Stimulated activated CD4-positive, alpha-beta T cell treated with anti-CD3 and anti-CD28 coated beads, TNF-alpha, amount 100 ng/mL, for 48 hours (primary cell): ENCODE measurements around the gene TBC1D4.
"Not testable (repeated sequence)": the region's sequence is repeated elsewhere in the genome, so short reads cannot be mapped to it uniquely, and the experiment has no call there.

Source experiments
- DNase-seq, 3 donors: peaks; one replicate each; pipeline ENCODE4 v3.0.0-alpha.2; 2020; ENCODE audit warnings: low read depth in 3 of 3

Gene TBC1D4

DNA sequence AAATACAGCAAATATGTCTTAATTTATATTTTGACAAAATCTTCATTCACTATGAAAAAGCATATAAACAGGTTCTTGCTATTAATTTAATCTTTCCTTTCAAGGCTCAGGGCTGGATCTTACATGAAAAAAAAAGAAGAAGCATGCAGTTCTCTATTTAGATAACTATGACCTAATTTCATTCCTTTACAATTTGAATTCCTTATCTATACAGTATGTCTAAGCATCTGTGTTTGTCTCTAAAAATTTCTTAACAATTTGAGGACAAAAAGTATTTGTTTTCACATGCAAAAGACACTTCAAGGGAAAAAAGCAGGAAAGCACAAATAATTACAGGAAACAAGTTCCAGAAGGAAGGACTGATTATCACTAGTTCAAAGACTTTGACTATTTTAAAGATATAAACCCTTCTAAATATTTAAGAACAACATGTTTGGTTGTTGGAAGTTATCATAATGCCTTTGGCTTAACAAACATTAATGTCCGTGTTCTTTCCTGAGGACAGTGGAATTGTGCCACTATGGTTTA lies 157.5 kb downstream of the TBC1D4 start:
- DNase-seq, result no peak

- no peak for DNase-seq
Observed at GRCh38 chr13:75321084-75321483, 160.9 kb downstream of the TBC1D4 start.

DNA sequence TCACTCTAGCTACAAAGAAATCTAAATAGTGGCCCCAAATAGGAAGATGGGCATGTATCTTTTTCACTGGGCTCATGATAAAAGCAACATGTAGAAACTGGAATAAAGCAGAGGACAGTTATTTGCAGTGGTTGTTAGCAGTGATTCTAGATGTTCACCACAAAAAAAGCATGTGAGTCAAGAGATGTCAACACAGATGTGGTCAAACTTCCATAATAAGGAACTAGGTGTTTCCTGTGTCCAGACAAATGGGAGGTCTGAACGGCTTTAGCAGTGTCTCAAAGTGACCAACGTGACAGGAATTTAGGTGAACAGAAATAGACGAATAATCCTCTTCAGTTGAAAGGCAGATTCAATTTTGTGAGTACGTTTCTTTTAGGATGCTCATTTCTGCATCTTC lies 162.7 kb downstream of the TBC1D4 start:
- no peak for DNase-seq

GRCh38 chr13:75318138-75318833 lies 163.7 kb downstream of the TBC1D4 start:
- DNase-seq, result no peak

GRCh38 chr13:75316427-75316826 lies 165.5 kb downstream of the TBC1D4 start:
- DNase-seq, result no peak

- DNase-seq, result peak in 2 of 3 donors; percentile 27 to 55
Observed at GRCh38 chr13:75312884-75313520, 169.0 kb downstream of the TBC1D4 start.

DNA sequence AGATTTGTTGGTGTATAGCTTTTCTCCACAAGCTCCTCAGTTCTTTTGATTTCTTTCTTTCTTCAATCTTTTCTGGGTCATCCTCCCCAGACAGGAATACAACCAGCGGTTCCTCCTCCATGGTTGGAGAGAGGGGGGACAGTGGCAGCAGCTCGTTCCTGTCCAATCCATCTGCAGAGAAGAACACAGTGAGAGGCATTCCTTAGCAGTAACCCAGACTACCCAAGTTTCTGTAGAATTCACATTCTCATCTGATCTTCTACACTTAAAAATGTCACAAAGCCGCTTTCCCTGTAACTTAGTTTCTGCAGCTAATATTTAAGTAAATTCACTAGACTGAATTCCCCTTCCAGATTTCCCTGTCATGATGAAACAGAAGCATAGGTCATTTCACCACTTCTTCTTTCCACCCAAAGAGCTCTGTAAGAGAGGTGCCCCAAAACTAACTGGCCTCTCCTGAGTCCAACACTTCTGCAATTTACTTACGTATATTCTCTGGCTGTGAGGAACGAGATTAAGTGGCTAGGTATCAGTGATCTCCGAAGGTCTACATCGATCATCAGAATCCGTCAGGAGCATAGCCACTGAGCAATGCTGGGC lies 171.9 kb downstream of the TBC1D4 start:
- no peak for DNase-seq

GRCh38 chr13:75308222-75308621 lies 173.7 kb downstream of the TBC1D4 start:
- peak in 1 of 3 donors; percentile 32 for DNase-seq

DNA sequence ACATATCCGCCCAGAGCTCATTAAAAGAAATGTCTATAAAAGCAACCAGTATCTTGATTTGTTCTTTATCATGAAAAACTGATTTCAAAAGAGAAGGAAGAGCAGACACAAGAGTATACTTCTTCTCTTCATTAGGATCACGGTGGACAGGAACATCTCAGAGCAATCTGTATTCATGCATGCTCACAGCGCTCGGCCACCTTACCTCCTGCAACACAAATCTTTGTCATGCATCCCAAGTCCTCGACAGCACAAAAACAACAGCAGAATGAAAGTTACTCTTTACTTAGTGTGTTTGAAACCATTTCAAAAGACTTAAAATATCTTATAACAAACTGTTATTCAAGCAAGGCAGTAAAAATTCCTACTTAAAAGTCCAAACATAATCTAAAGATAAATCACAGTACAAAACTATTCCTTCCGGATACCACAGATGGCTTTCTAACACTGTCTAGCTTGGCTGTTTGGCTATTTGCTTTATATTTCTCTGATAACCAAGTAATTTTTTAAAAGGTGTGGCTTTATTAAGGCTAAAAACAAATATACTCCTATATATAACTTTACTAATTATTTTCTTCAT lies 174.5 kb downstream of the TBC1D4 start:
- DNase-seq, result no peak

DNA sequence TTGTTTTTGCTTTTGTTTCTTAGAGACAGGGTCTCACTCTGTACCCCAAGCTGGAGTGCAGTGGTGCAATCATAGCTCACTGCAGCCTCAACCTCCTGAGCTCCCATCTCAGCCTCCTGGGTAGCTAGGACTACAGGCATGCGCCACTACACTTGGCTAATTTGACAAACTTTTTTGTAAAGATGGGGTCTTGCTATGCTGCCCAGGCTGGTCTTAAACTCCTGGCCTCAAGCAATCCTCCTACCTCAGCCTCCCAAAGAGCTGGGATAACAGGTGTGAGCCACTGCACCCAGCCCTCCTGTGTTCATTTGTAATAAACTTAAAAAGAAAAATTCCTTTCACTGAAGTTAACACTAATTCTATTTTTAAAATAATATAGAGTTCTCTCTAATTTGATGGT lies 175.0 kb downstream of the TBC1D4 start:
- not testable (repeated sequence) for DNase-seq

GRCh38 chr13:75305059-75305458 lies 176.9 kb downstream of the TBC1D4 start:
- DNase-seq, result no peak

GRCh38 chr13:75303263-75303662 lies 178.7 kb downstream of the TBC1D4 start:
- DNase-seq, result no peak

GRCh38 chr13:75302071-75302698 lies 179.8 kb downstream of the TBC1D4 start:
- DNase-seq, result no peak

- no peak for DNase-seq
Observed at GRCh38 chr13:75299913-75300862, 181.8 kb downstream of the TBC1D4 start.

DNA sequence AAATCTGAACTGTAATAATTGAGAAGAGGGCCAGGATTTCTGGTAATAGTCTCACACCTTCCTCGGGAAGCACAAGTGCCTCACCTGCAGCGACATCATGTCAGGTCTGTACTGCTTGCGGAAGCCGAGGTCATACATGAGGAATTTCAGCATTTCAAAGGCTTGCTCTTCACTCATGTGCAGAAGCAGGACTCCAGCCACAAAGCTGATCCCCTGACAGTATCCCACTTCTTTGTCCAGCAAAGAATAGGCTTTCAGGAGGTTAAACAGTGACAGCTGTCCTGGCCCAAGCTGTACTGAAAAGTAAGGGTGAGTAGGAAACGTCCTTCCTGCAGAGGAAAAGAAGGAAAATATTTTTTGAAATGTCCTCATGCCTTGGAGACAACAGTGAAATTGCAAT lies 182.7 kb downstream of the TBC1D4 start:
- no peak for DNase-seq

DNA sequence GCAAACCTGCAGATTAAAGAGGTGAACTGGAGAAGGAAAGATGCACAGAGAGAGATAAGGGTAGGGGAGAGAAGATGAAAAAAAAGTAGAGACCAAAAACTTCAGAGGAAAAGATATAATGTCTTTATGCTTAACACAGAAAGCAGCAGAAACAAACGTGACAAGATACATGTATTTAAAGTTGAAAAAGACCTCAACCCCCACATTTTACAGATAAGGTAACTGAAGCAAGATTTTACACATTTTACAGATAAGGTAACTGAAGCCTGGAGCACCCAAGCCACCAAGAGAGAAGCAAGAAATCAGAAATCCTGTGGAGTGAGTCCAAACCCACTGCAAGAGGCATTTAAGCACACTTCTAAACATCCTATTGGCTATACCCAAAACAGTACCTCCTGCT lies 185.3 kb downstream of the TBC1D4 start:
- no peak for DNase-seq

- no peak for DNase-seq
Observed at GRCh38 chr13:75295201-75295600, 186.8 kb downstream of the TBC1D4 start.

GRCh38 chr13:75294110-75294509 lies 187.9 kb downstream of the TBC1D4 start:
- no peak for DNase-seq

DNA sequence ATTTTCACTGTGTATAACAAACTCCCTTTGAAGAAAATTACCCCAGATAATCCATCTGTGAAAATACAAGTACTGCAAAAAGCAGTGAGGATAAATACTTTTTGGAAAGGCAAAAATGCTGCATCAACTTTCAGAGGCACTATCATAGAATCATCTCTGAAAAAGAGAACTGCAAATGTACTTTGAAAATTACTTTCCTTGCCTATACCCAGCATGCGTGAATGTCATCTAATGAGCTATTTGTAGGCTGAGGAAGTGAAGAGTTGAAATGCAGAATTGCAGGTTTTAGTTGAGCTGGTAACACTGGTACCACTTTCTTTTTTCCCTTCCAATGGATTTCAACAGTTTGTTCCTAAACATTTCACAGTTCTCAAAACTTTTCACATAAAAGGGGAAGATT lies 196.7 kb downstream of the TBC1D4 start:
- DNase-seq, result no peak

DNA sequence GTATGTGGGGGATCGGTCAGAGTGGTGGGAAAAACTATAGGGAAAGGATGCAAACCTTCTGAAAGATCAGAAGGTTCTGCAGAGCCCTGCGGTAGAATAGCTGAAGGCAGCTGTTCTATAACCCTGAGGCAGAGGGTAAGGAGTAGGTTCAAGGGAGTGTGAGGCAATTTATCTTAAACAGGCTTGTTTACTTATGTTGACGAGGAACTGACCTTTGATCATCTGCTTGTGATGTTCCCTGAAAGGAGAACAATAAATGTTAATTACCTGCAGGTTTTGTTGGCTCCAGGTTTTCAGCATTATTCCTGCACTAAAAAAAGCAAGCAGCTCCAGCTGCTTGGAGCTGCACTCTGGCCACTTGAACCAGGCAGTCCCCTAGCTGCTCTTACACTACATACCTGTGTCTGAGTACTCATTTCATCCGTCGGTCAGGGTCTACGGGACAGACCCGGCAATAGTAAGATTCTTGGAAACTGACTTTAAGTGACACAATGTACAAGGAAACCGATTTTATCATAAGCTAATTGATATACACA lies 202.1 kb downstream of the TBC1D4 start:
- DNase-seq, result no peak

GRCh38 chr13:75273695-75274094 lies 208.3 kb downstream of the TBC1D4 start:
- not testable (repeated sequence) for DNase-seq
